ENCODE measurements around the gene PTPRM.

PTPRM gene

DNA sequence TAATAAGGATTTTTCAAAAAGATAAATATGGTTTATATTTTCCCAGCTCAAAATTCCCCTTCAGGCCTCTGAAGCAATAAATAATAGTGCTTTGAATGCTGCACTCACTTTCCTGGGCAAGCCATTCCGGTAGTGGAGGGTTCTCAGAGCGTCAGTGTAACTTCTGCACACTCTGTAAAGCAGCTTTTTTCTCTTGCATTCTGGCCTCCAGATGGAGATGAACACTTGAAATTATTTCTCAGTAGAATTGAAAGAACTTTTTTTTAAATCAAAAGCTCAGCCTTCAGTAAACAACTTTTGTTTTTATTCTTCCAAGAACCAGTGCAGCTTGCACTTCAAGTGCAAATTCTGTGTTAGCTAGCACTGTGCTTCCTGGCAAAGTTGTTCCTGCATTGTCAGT lies 761.0 kb downstream of the PTPRM start:
- DNase-seq (ENCODE audit: insufficient read length) (no peak), FAIRE-seq (no peak)
- no peak for TF ChIP-seq POLR2A (IDR thresholded peaks at IDR 0.05; ENCODE audit: low read depth, low read length)
- no peak for TF ChIP-seq TAF1 (IDR thresholded peaks at IDR 0.05; ENCODE audit: borderline replicate concordance, low read depth, low read length)
- no peak for TF ChIP-seq POLR2AphosphoS5 (IDR thresholded peaks at IDR 0.05; ENCODE audit: low read depth, low read length)

DNA sequence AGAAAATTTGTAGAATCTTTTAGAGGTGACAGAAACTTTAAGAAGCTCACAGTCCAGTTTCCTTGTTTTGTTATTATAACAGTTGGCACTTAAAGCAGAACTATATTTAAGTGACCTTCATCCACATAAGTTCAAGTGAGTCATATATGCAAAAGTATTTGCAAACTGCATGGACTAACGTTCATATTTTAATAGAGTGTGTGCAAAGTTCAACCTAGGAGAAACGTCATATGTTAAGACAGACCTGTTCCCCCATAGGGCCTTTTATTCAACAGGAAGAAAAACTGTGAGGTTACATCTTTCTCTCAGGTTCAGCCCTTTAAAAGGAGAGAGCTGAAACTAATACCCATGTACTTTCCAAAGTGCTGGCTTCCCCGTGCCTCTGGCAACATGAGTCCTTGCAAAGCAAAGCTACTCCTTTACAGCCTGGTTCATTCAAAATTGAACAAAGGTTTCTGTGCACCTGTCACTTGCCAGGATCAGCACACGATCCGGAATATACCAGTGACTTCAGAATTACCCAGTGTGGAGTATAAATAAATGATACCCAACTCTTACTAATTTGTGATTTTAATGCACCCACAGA lies 762.2 kb downstream of the PTPRM start:
- FAIRE-seq (no peak), DNase-seq (ENCODE audit: insufficient read length) (no peak)

DNA sequence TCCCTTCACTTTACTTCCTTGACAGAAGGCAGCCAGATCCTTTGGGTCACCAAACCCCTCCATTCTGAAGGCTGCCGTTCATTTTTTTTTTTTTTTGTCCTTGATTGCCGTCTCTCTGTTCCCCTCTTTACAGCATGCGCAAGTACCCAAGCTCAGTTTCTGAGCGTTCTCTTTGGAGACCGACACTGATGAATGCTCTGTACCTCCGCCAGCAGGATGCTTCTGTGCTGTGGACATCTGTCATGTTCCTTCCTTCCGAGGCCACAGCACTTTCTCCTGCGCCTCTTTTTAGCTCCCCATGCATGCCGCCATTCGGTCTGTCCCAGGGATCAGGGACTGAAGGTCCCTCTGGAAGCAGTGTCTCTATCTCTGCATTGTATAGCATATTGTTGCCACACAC lies 763.5 kb downstream of the PTPRM start:
- FAIRE-seq (no peak), DNase-seq (ENCODE audit: insufficient read length) (no peak)
- TF ChIP-seq POLR2A (IDR thresholded peaks at IDR 0.05; ENCODE audit: low read depth, low read length), result no peak
- no peak for TF ChIP-seq POLR2AphosphoS5 (IDR thresholded peaks at IDR 0.05; ENCODE audit: low read depth, low read length)
- TF ChIP-seq TAF1 (IDR thresholded peaks at IDR 0.05; ENCODE audit: borderline replicate concordance, low read depth, low read length), result no peak

More for the DNA sequence above, 762.2 kb downstream of the PTPRM start:
- TF ChIP-seq POLR2AphosphoS5 (IDR thresholded peaks at IDR 0.05; ENCODE audit: low read depth, low read length), result no peak

DNA sequence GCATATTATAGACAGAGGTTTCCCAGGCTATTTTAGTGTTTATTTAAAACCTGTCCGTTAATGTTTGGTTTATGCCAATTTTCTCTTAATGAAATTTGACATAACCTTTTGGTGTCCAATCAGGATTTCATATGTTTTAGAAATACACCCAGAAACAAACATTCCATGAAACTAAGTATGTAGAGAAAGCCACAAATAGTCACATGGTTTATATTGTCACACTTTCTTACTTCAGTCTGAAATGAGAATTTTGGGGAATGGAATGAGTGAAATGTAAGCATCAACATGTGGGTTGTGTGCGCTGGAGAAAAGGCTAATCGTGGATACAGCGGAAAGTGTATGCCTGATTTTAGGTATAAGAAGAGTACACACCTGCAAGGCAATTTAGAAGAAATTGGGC lies 765.2 kb downstream of the PTPRM start:
- TF ChIP-seq POLR2AphosphoS5 (IDR thresholded peaks at IDR 0.05; ENCODE audit: low read depth, low read length), result no peak
- TF ChIP-seq TAF1 (IDR thresholded peaks at IDR 0.05; ENCODE audit: borderline replicate concordance, low read depth, low read length), result no peak
- no peak for TF ChIP-seq POLR2A (IDR thresholded peaks at IDR 0.05; ENCODE audit: low read depth, low read length)
- no peak for FAIRE-seq
- no peak for DNase-seq (ENCODE audit: insufficient read length)

DNA sequence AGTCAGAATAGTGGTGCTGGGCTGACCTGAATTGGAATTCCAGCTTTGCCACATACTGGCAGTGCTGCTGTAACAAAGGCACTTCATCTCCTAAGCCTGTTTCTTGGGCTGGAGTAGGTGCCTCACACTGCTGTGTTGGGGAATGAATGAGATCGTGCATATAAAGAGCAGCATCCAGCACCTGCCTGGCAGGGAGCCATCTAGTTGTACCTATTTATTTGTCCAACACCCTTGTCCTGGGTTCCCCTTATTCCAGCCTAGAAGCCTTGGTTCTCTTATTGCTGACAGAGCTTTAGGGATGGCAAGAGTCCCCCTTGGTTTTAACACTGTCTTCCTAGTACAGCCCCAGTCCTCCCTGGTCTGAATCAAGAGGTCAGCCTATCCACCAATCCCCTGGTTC lies 766.8 kb downstream of the PTPRM start:
- FAIRE-seq, result no peak
- TF ChIP-seq POLR2A (IDR thresholded peaks at IDR 0.05; ENCODE audit: low read depth, low read length) (no peak), POLR2AphosphoS5 (IDR thresholded peaks at IDR 0.05; ENCODE audit: low read depth, low read length) (no peak), TAF1 (IDR thresholded peaks at IDR 0.05; ENCODE audit: borderline replicate concordance, low read depth, low read length) (no peak)
- DNase-seq (ENCODE audit: insufficient read length), result no peak

DNA sequence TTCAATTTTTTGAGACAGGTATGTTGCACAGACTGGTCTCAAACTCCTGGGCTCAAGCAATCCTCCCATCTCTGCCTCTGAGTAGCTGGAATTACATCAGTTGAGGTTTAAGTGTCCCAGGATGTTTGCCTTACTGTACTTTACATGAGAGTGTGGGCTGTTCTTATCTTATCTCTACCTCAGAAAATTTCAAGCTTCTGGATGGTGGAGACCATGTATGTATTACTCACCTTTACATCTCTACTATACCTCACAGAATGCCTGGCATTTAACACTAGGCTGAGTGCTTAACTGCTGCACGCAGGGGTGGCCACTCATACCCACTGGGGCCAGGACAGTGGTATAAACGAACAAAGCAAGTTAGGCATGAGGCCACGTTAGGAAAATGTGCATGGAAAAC lies 770.1 kb downstream of the PTPRM start:
- FAIRE-seq (no peak), DNase-seq (ENCODE audit: insufficient read length) (no peak)
- no peak for TF ChIP-seq POLR2AphosphoS5 (IDR thresholded peaks at IDR 0.05; ENCODE audit: low read depth, low read length)
- TF ChIP-seq TAF1 (IDR thresholded peaks at IDR 0.05; ENCODE audit: borderline replicate concordance, low read depth, low read length), result no peak
- no peak for TF ChIP-seq POLR2A (IDR thresholded peaks at IDR 0.05; ENCODE audit: low read depth, low read length)

DNA sequence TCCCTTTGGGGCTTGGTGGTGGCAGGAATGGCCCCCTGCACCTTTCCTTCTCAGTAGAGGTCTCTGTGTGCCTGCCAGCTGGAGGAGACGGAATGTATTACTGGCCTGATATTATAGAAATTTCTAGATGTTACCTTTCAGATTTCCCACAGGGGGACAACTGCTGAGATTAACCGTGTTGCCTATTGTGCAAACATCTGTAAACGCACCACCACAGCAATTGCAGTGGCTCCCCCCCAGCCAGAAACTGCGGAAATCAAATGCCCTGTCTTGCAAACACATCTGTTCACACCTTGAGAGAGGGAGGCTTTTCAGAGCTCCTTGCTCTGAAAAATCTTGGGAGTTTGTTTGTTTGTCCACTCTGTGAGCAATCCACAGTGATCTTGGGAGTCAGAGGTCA lies 772.1 kb downstream of the PTPRM start:
- TF ChIP-seq TAF1 (IDR thresholded peaks at IDR 0.05; ENCODE audit: borderline replicate concordance, low read depth, low read length) (no peak), POLR2AphosphoS5 (IDR thresholded peaks at IDR 0.05; ENCODE audit: low read depth, low read length) (no peak), POLR2A (IDR thresholded peaks at IDR 0.05; ENCODE audit: low read depth, low read length) (no peak)
- FAIRE-seq (no peak), DNase-seq (ENCODE audit: insufficient read length) (no peak)

DNA sequence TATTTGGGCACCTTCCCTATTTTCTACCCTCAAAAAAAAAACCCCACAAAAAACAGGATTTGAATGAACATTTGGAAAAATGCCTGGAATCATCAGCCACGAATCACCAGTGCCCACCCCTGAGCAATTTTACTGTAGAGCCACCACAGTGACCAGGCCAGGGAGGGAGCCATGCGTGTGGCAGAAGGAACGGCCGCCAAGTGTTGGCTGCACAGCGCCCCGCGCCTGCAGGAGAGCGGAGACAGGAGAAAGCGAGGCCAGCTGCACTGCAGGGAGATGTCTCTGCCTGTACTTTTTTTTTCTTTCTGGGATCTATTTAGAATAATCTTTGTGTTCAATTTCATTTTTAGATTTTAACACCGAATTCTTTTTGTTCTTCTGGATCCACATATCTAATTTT lies 772.8 kb downstream of the PTPRM start:
- FAIRE-seq (no peak), DNase-seq (ENCODE audit: insufficient read length) (no peak)
- no peak for TF ChIP-seq TAF1 (IDR thresholded peaks at IDR 0.05; ENCODE audit: borderline replicate concordance, low read depth, low read length)

DNA sequence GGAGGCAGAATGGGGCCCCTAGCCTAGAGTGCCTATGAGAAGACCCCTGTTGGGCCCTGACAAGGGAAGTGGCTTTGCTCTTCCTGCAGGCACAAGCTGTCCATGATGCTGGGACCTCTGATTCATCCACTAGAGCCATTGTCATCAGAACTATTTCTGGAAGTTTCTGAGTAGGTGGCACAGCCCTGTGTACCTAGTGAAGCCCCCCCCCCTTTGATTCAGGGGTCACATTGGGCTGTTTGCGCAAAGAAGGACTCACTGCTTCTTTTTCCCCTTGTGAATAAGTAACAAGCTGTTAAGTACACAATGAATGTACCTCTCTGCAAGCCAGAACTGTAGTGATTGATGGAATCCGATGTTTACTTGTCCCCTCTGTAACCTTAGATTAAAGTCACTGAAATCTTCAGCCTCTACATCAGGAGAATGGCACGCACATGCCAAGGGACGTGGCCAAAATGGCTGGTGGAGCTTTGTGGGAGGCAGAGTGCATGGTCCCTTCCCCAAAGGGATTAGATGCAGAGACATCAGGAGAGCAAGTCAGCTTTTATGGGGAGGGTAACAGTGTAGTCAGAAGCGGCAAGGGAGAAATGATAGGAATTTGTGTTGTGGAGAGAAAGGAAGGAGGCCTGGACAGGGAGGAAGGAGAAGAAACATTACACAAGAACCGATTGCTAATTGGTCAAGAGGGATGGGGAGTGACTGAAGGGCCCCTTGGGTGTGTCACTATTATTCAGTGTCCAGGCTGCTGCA lies 774.5 kb downstream of the PTPRM start:
- TF ChIP-seq POLR2AphosphoS5 (IDR thresholded peaks at IDR 0.05; ENCODE audit: low read depth, low read length), result no peak
- no peak for TF ChIP-seq POLR2A (IDR thresholded peaks at IDR 0.05; ENCODE audit: low read depth, low read length)
- TF ChIP-seq TAF1 (IDR thresholded peaks at IDR 0.05; ENCODE audit: borderline replicate concordance, low read depth, low read length), result no peak
- DNase-seq (ENCODE audit: insufficient read length) (no peak), FAIRE-seq (no peak)

DNA sequence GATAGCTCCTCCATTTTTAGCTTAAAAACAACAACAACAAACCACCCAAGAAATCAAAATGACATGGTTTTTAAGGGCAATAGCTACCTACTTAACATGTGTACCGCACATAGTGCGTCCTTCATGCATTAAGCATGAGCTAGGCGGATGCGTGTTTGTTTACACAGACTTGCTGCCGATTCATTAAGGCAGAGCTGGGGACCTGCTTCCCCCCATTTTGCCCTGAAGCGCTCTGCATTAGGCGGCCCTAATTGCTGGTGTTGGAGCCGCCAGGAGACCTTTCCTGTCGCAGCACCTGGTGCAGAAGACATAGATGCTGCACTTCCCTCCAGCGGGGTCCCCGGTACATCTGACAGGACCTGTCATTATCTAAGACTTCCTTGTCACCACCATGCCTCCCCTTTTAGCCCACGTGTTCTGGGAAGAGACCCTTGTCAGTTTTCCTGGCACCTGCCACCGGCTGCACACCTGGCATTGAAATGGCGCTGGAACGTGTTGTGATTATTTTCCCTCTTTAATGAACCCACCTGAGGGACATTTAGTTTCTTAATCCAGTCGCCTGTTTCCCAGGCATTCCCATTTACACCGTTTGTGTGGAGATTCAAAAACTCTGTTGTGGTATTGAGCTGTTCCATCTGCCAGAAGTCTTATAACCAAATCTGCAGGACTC lies 781.1 kb downstream of the PTPRM start:
- DNase-seq (ENCODE audit: insufficient read length) (no peak), FAIRE-seq (no peak)
- no peak for TF ChIP-seq TAF1 (IDR thresholded peaks at IDR 0.05; ENCODE audit: borderline replicate concordance, low read depth, low read length)
- no peak for TF ChIP-seq POLR2AphosphoS5 (IDR thresholded peaks at IDR 0.05; ENCODE audit: low read depth, low read length)
- TF ChIP-seq POLR2A (IDR thresholded peaks at IDR 0.05; ENCODE audit: low read depth, low read length), result no peak

DNA sequence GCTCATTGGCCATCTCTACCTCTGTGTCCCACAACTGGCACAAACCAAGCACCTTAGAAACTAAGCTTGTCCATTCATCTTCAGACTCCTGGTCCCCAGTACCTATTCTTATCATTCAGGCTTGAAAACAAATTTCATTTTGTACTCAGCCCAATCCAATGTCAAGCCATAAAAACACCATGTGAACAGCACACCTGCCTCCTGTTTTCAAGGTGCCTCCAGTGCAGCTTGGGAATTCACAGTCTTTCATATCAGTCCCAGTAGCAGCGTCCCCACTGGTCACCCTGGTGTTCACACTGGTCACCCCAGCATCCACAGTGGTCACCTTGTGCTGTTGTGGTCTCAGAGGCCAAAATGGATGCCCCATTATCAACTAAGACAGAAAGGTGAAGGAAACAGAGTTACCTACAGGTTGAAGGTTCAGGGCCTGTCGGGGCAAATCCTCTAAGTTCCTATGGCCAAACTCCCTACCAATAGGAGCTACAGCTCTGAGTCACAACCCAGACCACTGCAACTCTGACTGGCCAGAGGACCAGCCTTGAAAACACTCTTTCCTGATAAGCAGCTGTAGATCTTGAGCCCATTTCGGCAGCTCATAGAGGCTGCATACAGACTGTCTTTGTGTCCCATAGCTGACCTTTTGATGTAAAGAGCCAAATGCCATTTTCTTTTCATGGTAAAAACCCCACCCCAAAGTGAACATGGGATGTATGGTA lies 782.6 kb downstream of the PTPRM start:
- DNase-seq (ENCODE audit: insufficient read length) (no peak), FAIRE-seq (no peak)
- TF ChIP-seq POLR2AphosphoS5 (IDR thresholded peaks at IDR 0.05; ENCODE audit: low read depth, low read length), result no peak
- no peak for TF ChIP-seq TAF1 (IDR thresholded peaks at IDR 0.05; ENCODE audit: borderline replicate concordance, low read depth, low read length)
- no peak for TF ChIP-seq POLR2A (IDR thresholded peaks at IDR 0.05; ENCODE audit: low read depth, low read length)

Measured in GM12892 (cell line).